K562 (cell line): Measurements from ENCODE around the gene MKLN1.

Source experiments
- FOXP1 ChIP-seq: sonication (generic); formaldehyde crosslinking; IDR thresholded peaks from 2 replicates; pipeline ENCODE4 v1.8.0; 2022; ENCODE audit warnings: mild to moderate bottlenecking, missing genetic modification reagents
- GABPA ChIP-seq: fragments of 200-800 bp; sonication (Bioruptor generic); conservative IDR thresholded peaks from 2 replicates; pipeline ENCODE4 v1.6.1; 2016; ENCODE audit warnings: low read depth, missing genetic modification characterization, missing compliant biosample characterization
- GTF2F1 ChIP-seq: IDR thresholded peaks from 2 replicates; pipeline ENCODE4 v1.6.1; 2011; ENCODE audit warnings: low read depth, low read length, improper control_type of control experiment
- NCOA2 ChIP-seq, 2 experiments: fragments of 450-650 bp; IDR thresholded peaks; 2 replicates each; pipeline ENCODE4 v1.6.1; 2018; ENCODE audit warnings: mild to moderate bottlenecking in 2 of 2, moderate library complexity in 1 of 2; ENCODE audit not compliant: partially characterized antibody in 2 of 2
- POLR2G ChIP-seq: fragments of 200-400 bp; formaldehyde crosslinking; IDR thresholded peaks from 2 replicates; pipeline ENCODE4 v1.6.1; 2017; ENCODE audit warnings: low read depth, mild to moderate bottlenecking, antibody characterized with exemption, low read length, moderate library complexity
- TRIM28 ChIP-seq: fragments of 450-650 bp; IDR thresholded peaks from 2 replicates; pipeline ENCODE4 v1.6.1; 2017
- ZKSCAN1 ChIP-seq: fragments of 150-350 bp; IDR thresholded peaks from 2 replicates; pipeline ENCODE4 v1.6.1; 2016; ENCODE audit warnings: low read depth, low read length
- ZKSCAN8 ChIP-seq: fragments of 200-800 bp; sonication (Bioruptor generic); IDR thresholded peaks from 2 replicates; pipeline ENCODE4 v1.6.1; 2016; ENCODE audit warnings: missing genetic modification characterization, missing compliant biosample characterization
- ZNF143 ChIP-seq: sonication (generic); formaldehyde crosslinking; IDR thresholded peaks from 2 replicates; pipeline ENCODE4 v1.9.0; 2022; ENCODE audit warnings: mild to moderate bottlenecking, missing genetic modification reagents
- TF ChIP-seq, protein P1 (sequence below): sonication (generic); formaldehyde crosslinking; IDR thresholded peaks from 2 replicates; pipeline ENCODE4 v1.8.1; 2023; ENCODE audit warnings: mild to moderate bottlenecking, missing genetic modification reagents, moderate library complexity
- TF ChIP-seq, protein P2 (sequence below), 3 experiments: IDR thresholded peaks in 2 of 3; conservative IDR thresholded peaks in 1 of 3; 2 replicates each; pipeline ENCODE4 v1.5.1; 2011 to 2012; ENCODE audit warnings: low read length in 3 of 3, mild to moderate bottlenecking in 3 of 3, control low read depth in 2 of 3, improper control_type of control experiment in 1 of 3, inconsistent platforms in 1 of 3, low read depth in 1 of 3, mixed read lengths in 1 of 3, moderate library complexity in 1 of 3; ENCODE audit not compliant: insufficient read depth in 2 of 3
- TF ChIP-seq, protein P3 (sequence below): fragments of 450-650 bp; formaldehyde crosslinking; IDR thresholded peaks from 2 replicates; pipeline ENCODE4 v1.4.0; 2020; ENCODE audit warnings: mild to moderate bottlenecking, moderate library complexity
- TF ChIP-seq, protein P4 (sequence below): fragments of 450-650 bp; IDR thresholded peaks from 2 replicates; pipeline ENCODE4 v1.6.1; 2016; ENCODE audit warnings: borderline replicate concordance

DNA sequence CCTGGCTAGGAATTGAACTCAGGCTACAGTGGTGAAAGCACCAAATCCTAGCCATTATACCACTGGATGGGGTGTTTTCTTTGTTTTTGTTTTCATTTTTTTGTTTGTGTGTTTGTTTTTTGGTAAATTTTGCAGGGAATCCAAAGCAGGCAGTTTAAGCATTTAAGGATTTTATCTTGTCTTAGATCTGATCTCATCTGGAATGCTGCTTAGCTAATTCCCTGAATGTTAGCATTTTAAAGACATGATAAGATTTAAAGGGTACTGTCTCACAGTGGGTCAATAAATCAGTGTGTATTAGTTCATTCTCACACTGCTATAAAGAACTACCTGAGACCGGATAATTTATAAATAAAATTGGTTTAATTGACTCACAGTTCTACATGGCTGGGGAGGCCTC is 5.6 kb upstream of the MKLN1 start:
- TF ChIP-seq, protein P1, sequence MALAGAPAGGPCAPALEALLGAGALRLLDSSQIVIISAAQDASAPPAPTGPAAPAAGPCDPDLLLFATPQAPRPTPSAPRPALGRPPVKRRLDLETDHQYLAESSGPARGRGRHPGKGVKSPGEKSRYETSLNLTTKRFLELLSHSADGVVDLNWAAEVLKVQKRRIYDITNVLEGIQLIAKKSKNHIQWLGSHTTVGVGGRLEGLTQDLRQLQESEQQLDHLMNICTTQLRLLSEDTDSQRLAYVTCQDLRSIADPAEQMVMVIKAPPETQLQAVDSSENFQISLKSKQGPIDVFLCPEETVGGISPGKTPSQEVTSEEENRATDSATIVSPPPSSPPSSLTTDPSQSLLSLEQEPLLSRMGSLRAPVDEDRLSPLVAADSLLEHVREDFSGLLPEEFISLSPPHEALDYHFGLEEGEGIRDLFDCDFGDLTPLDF (CRISPR knock-in tag), result no peak
- TF ChIP-seq, protein P2, sequence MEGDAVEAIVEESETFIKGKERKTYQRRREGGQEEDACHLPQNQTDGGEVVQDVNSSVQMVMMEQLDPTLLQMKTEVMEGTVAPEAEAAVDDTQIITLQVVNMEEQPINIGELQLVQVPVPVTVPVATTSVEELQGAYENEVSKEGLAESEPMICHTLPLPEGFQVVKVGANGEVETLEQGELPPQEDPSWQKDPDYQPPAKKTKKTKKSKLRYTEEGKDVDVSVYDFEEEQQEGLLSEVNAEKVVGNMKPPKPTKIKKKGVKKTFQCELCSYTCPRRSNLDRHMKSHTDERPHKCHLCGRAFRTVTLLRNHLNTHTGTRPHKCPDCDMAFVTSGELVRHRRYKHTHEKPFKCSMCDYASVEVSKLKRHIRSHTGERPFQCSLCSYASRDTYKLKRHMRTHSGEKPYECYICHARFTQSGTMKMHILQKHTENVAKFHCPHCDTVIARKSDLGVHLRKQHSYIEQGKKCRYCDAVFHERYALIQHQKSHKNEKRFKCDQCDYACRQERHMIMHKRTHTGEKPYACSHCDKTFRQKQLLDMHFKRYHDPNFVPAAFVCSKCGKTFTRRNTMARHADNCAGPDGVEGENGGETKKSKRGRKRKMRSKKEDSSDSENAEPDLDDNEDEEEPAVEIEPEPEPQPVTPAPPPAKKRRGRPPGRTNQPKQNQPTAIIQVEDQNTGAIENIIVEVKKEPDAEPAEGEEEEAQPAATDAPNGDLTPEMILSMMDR (IDR thresholded peaks at IDR 0.05 in 2 of 3, conservative IDR thresholded peaks at IDR 0.05 in 1 of 3; ENCODE audit: insufficient read depth in 2 of 3, low read depth in 1 of 3, low read length in 3 of 3), result no peak
- TF ChIP-seq ZKSCAN1, result no peak
- TF ChIP-seq, protein P3, sequence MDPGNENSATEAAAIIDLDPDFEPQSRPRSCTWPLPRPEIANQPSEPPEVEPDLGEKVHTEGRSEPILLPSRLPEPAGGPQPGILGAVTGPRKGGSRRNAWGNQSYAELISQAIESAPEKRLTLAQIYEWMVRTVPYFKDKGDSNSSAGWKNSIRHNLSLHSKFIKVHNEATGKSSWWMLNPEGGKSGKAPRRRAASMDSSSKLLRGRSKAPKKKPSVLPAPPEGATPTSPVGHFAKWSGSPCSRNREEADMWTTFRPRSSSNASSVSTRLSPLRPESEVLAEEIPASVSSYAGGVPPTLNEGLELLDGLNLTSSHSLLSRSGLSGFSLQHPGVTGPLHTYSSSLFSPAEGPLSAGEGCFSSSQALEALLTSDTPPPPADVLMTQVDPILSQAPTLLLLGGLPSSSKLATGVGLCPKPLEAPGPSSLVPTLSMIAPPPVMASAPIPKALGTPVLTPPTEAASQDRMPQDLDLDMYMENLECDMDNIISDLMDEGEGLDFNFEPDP (CRISPR knock-in tag), result no peak
- TF ChIP-seq, protein P4, sequence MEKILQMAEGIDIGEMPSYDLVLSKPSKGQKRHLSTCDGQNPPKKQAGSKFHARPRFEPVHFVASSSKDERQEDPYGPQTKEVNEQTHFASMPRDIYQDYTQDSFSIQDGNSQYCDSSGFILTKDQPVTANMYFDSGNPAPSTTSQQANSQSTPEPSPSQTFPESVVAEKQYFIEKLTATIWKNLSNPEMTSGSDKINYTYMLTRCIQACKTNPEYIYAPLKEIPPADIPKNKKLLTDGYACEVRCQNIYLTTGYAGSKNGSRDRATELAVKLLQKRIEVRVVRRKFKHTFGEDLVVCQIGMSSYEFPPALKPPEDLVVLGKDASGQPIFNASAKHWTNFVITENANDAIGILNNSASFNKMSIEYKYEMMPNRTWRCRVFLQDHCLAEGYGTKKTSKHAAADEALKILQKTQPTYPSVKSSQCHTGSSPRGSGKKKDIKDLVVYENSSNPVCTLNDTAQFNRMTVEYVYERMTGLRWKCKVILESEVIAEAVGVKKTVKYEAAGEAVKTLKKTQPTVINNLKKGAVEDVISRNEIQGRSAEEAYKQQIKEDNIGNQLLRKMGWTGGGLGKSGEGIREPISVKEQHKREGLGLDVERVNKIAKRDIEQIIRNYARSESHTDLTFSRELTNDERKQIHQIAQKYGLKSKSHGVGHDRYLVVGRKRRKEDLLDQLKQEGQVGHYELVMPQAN, result no peak
- no peak for TF ChIP-seq FOXP1
- TF ChIP-seq GTF2F1, result no peak
- TF ChIP-seq NCOA2 (IDR thresholded peaks at IDR 0.05; ENCODE audit: partially characterized antibody in 2 of 2), result no peak
- TF ChIP-seq GABPA, result no peak
- no peak for TF ChIP-seq TRIM28
- TF ChIP-seq ZKSCAN8 (CRISPR knock-in tag), result no peak
- TF ChIP-seq POLR2G, result no peak
- no peak for TF ChIP-seq ZNF143 (CRISPR knock-in tag)
